Measurements from ENCODE around the gene ADRA2B.

- TF ChIP-seq CTCF (conservative IDR thresholded peaks at IDR 0.05) (no peak), ZFX (IDR thresholded peaks at IDR 0.05) (no peak)
These were observed 33.9 kb downstream of the ADRA2B start for GRCh38 chr2:96082211-96083063.

Measured in C4-2B (cell line).